22Rv1 (cell line): Measurements from ENCODE around the gene DPEP2.

Experiments
- CTCF ChIP-seq: fragments of 450-650 bp; IDR thresholded peaks from 2 replicates; pipeline ENCODE4 v1.5.1; 2017; ENCODE audit warnings: mild to moderate bottlenecking
- ZFX ChIP-seq: fragments of 450-650 bp; IDR thresholded peaks from 2 replicates; pipeline ENCODE4 v1.6.1; 2017; ENCODE audit warnings: antibody characterized with exemption, borderline replicate concordance

- TF ChIP-seq CTCF (no peak), ZFX (no peak)
Measured at GRCh38 chr16:67959536-67960329, 39.6 kb downstream of the DPEP2 start.
